Subcutaneous abdominal adipose tissue (tissue), 5 donors: ENCODE results near the gene GMDS.

ENCODE experiments used
- H3K27ac ChIP-seq: one replicate; pipeline ENCODE4 v1.7.0; 2013; ENCODE audit warnings: low read depth, mild to moderate bottlenecking, inconsistent platforms, low read length, moderate library complexity
- H3K27me3 ChIP-seq, 5 donors: one replicate each; pipeline ENCODE4 v1.7.0; 2013; ENCODE audit warnings: low read length in 5 of 5, inconsistent platforms in 1 of 5; ENCODE audit not compliant: control insufficient read depth in 5 of 5, insufficient read depth in 4 of 5
- H3K36me3 ChIP-seq, 5 donors: one replicate each; pipeline ENCODE4 v1.7.0; 2013; ENCODE audit warnings: low read length in 5 of 5; ENCODE audit not compliant: control insufficient read depth in 5 of 5, insufficient read depth in 5 of 5
- H3K4me1 ChIP-seq, 5 donors: one replicate each; pipeline ENCODE4 v1.7.0; 2013; ENCODE audit warnings: low read length in 5 of 5, mild to moderate bottlenecking in 3 of 5, moderate library complexity in 1 of 5; ENCODE audit not compliant: control insufficient read depth in 5 of 5, insufficient read depth in 5 of 5
- H3K4me3 ChIP-seq, 5 donors: one replicate each; pipeline ENCODE4 v1.7.0; 2013; ENCODE audit warnings: low read length in 5 of 5, low read depth in 1 of 5
- H3K9ac ChIP-seq, 5 donors: one replicate each; pipeline ENCODE4 v1.7.0; 2013; ENCODE audit warnings: low read length in 5 of 5, mild to moderate bottlenecking in 4 of 5, moderate library complexity in 3 of 5
- H3K9me3 ChIP-seq, 5 donors: one replicate each; pipeline ENCODE4 v1.7.0; 2013; ENCODE audit warnings: low read length in 5 of 5; ENCODE audit not compliant: control insufficient read depth in 5 of 5
- donor health status: healthy.
- donor health status: healthy.
- donor health status: healthy.
- donor health status: healthy.
- donor health status: healthy.

GMDS gene

GRCh38 chr6:1667012-1667804, 578.2 kb downstream of the GMDS start:
- H3K9ac ChIP-seq, result no peak overlapping the region
- no peaks in the 10 kb centered on the region for H3K4me1 ChIP-seq
- H3K9me3 ChIP-seq, result no peaks in the 10 kb centered on the region
- H3K27me3 ChIP-seq, result no peaks in the 10 kb centered on the region
- no peaks in the 10 kb centered on the region for H3K36me3 ChIP-seq
- H3K27ac ChIP-seq, result no peak overlapping the region
- H3K4me3 ChIP-seq, result no peak overlapping the region

GRCh38 chr6:1665214-1665613, 580.2 kb downstream of the GMDS start:
- H3K27me3 ChIP-seq, result no peaks in the 10 kb centered on the region
- H3K27ac ChIP-seq, result no peak overlapping the region
- no peaks in the 10 kb centered on the region for H3K36me3 ChIP-seq

GRCh38 chr6:1664329-1664728, 581.1 kb downstream of the GMDS start:
- Histone ChIP-seq H3K9ac (no peak overlapping the region), H3K4me3 (no peak overlapping the region), H3K36me3 (no peaks in the 10 kb centered on the region), H3K27me3 (no peaks in the 10 kb centered on the region), H3K9me3 (no peaks in the 10 kb centered on the region), H3K4me1 (no peaks in the 10 kb centered on the region), H3K27ac (no peak overlapping the region)

More at GRCh38 chr6:1665214-1665613, 580.2 kb downstream of the GMDS start:
- Histone ChIP-seq H3K4me3 (no peak overlapping the region), H3K9me3 (no peaks in the 10 kb centered on the region), H3K9ac (no peak overlapping the region), H3K4me1 (no peaks in the 10 kb centered on the region)

GRCh38 chr6:1663511-1663910, 581.9 kb downstream of the GMDS start:
- Histone ChIP-seq H3K4me3 (no peak overlapping the region), H3K4me1 (no peaks in the 10 kb centered on the region), H3K27ac (no peak overlapping the region), H3K9ac (no peak overlapping the region), H3K36me3 (no peaks in the 10 kb centered on the region), H3K9me3 (no peaks in the 10 kb centered on the region), H3K27me3 (no peaks in the 10 kb centered on the region)

GRCh38 chr6:1662534-1662933, 582.9 kb downstream of the GMDS start:
- H3K27me3 ChIP-seq, result no peaks in the 10 kb centered on the region
- no peaks in the 10 kb centered on the region for H3K36me3 ChIP-seq
- no peak overlapping the region for H3K27ac ChIP-seq
- no peaks in the 10 kb centered on the region for H3K4me1 ChIP-seq
- H3K4me3 ChIP-seq, result no peak overlapping the region
- no peaks in the 10 kb centered on the region for H3K9me3 ChIP-seq
- no peak overlapping the region for H3K9ac ChIP-seq

- Histone ChIP-seq H3K36me3 (no peaks in the 10 kb centered on the region), H3K9me3 (no peaks in the 10 kb centered on the region), H3K27me3 (no peaks in the 10 kb centered on the region), H3K9ac (no peak overlapping the region), H3K4me3 (no peak overlapping the region), H3K4me1 (no peaks in the 10 kb centered on the region), H3K27ac (no peak overlapping the region)
These were observed 585.6 kb downstream of the GMDS start for GRCh38 chr6:1659816-1660215.

GRCh38 chr6:1658212-1659005, 587.0 kb downstream of the GMDS start:
- no peaks in the 10 kb centered on the region for H3K9me3 ChIP-seq
- H3K27ac ChIP-seq, result no peak overlapping the region
- no peak overlapping the region for H3K9ac ChIP-seq
- no peaks in the 10 kb centered on the region for H3K36me3 ChIP-seq
- no peaks in the 10 kb centered on the region for H3K27me3 ChIP-seq
- no peak overlapping the region for H3K4me3 ChIP-seq
- H3K4me1 ChIP-seq, result no peaks in the 10 kb centered on the region

GRCh38 chr6:1657771-1658165, 587.6 kb downstream of the GMDS start:
- Histone ChIP-seq H3K4me3 (no peak overlapping the region), H3K27me3 (no peaks in the 10 kb centered on the region), H3K4me1 (no peaks in the 10 kb centered on the region), H3K27ac (no peak overlapping the region), H3K9me3 (no peaks in the 10 kb centered on the region), H3K9ac (no peak overlapping the region), H3K36me3 (no peaks in the 10 kb centered on the region)

GRCh38 chr6:1657116-1657770, 588.2 kb downstream of the GMDS start:
- no peak overlapping the region for H3K27ac ChIP-seq
- no peaks in the 10 kb centered on the region for H3K4me1 ChIP-seq
- H3K9ac ChIP-seq, result no peak overlapping the region
- no peak overlapping the region for H3K4me3 ChIP-seq
- no peaks in the 10 kb centered on the region for H3K27me3 ChIP-seq
- no peaks in the 10 kb centered on the region for H3K36me3 ChIP-seq
- no peaks in the 10 kb centered on the region for H3K9me3 ChIP-seq

- H3K9me3 ChIP-seq, result no peaks in the 10 kb centered on the region
- H3K4me3 ChIP-seq, result no peak overlapping the region
- H3K27me3 ChIP-seq, result no peaks in the 10 kb centered on the region
- no peak overlapping the region for H3K27ac ChIP-seq
- no peaks in the 10 kb centered on the region for H3K36me3 ChIP-seq
- no peaks in the 10 kb centered on the region for H3K4me1 ChIP-seq
- no peak overlapping the region for H3K9ac ChIP-seq
These were observed 591.4 kb downstream of the GMDS start for GRCh38 chr6:1654054-1654453.
